SKM-1 treated with dmso at 0.1 percent for 144 hours (cell line): ENCODE data around the gene ROBO1.

Source experiments
- DNase-seq: peaks from one replicate; lab custom pipeline; 2025; ENCODE audit not compliant: unreplicated experiment; lab: John Stamatoyannopoulos, UW

The ROBO1 gene

GRCh38 chr3:79027593-79027992 is 740.2 kb downstream of the ROBO1 start:
- no peak for DNase-seq

- DNase-seq: no peak
Observed at GRCh38 chr3:79019924-79020173, 747.9 kb downstream of the ROBO1 start.

GRCh38 chr3:79019137-79019923 is 748.5 kb downstream of the ROBO1 start:
- peak; percentile 83 for DNase-seq

GRCh38 chr3:79018671-79019136 is 749.1 kb downstream of the ROBO1 start:
- DNase-seq: peak; percentile 21

GRCh38 chr3:79018265-79018664 is 749.5 kb downstream of the ROBO1 start:
- no peak for DNase-seq

- no peak for DNase-seq
Observed at GRCh38 chr3:79016587-79017376, 751.0 kb downstream of the ROBO1 start.

- DNase-seq: no peak
Observed at GRCh38 chr3:79015854-79016253, 751.9 kb downstream of the ROBO1 start.

- DNase-seq: no peak
Observed at GRCh38 chr3:79012946-79013362, 754.8 kb downstream of the ROBO1 start.

- DNase-seq: no peak
Observed at GRCh38 chr3:79012530-79012913, 755.3 kb downstream of the ROBO1 start.

GRCh38 chr3:79011821-79012529 is 755.8 kb downstream of the ROBO1 start:
- no peak for DNase-seq

- DNase-seq: no peak
Observed at GRCh38 chr3:79009861-79010260, 757.9 kb downstream of the ROBO1 start.

GRCh38 chr3:79006077-79006476 is 761.7 kb downstream of the ROBO1 start:
- DNase-seq: no peak

- no peak for DNase-seq
Observed at GRCh38 chr3:79005084-79005483, 762.7 kb downstream of the ROBO1 start.

GRCh38 chr3:79003994-79004393 is 763.8 kb downstream of the ROBO1 start:
- DNase-seq: no peak

- no peak for DNase-seq
Observed at GRCh38 chr3:79002465-79003372, 765.1 kb downstream of the ROBO1 start.

GRCh38 chr3:79001255-79001654 is 766.5 kb downstream of the ROBO1 start:
- no peak for DNase-seq

GRCh38 chr3:78999139-78999538 is 768.7 kb downstream of the ROBO1 start:
- DNase-seq: no peak

- DNase-seq: no peak
Observed at GRCh38 chr3:78995087-78995486, 772.7 kb downstream of the ROBO1 start.

GRCh38 chr3:78994174-78995027 is 773.4 kb downstream of the ROBO1 start:
- no peak for DNase-seq

- DNase-seq: no peak
Observed at GRCh38 chr3:78993375-78993774, 774.4 kb downstream of the ROBO1 start.
